GM19035 (cell line): Measurements from ENCODE around the gene MAMSTR.

Experiments used
- ATAC-seq: cut with Tn5 transposase; IDR thresholded peaks from one replicate; pipeline ENCODE4 v1.9.1; 2021; ENCODE audit not compliant: unreplicated experiment

The MAMSTR gene

DNA sequence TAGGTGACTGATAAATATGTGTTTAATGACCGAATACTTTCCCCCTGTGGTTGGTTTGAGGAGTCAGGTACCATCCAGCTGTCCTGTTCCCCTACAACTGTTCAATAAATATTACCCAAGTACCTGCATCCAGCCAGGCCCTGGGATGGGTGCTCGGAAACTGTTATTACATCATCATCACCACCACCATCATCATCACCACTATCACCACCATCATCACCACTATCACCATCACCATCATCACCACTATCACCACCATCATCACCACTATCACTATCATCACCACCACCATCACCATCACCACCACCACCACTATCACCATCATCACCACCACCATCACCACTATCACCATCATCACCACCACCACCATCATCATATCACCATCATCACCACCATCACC, 50.8 kb downstream of the MAMSTR start:
- ATAC-seq = no peak

DNA sequence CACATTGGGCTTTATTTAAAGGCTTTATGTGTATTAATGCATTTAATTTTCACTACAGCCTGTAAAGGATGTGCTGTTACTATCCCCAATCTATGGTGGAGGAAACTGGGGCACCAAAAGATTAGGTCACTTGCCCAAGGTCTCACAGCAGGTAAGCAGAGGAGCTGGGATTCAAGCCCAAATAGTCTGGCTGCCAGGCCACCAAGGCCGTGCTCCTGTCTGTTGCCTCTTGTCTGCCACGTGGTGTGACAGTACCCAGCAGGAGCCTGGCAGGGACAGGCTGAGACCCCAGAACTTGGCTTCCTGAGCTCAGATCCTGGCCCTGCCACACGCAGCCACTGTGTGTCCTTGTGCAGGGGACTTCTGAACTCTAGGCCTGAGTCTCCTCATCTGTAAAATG, 51.2 kb downstream of the MAMSTR start:
- no peak for ATAC-seq

- ATAC-seq = no peak
Observed at GRCh38 chr19:48665786-48666185, 53.7 kb downstream of the MAMSTR start.

GRCh38 chr19:48664476-48664875, 55.0 kb downstream of the MAMSTR start:
- no peak for ATAC-seq

GRCh38 chr19:48663667-48664066, 55.9 kb downstream of the MAMSTR start:
- no peak for ATAC-seq
